Measurements from ENCODE around the gene ASCC1. TPM values are rescaled to one million over a fixed set of nuclear protein-coding genes. Genes with fewer than 3 reads are reported as not detected.

ASCC1 gene
- total and polyA plus RNA-seq, 2 donors (not counting 3 experiments of a cell fraction or from before 2014, with no cell fraction given), result 16.0 to 24.9 TPM

- Histone ChIP-seq H3K27ac (ENCODE audit: insufficient read depth, low read depth, low read length) (no peak overlapping the region), H3K27me3 (ENCODE audit: control insufficient read depth in 2 of 2, insufficient read depth in 2 of 2, low read length in 2 of 2) (no peaks in the 10 kb centered on the region), H3K9me3 (replicated peaks; ENCODE audit: control insufficient read depth, insufficient read depth, low read length) (no peaks in the 10 kb centered on the region), H3K4me3 (replicated peaks in 1 of 3; ENCODE audit: insufficient read depth in 1 of 3, low read depth in 1 of 3, low read length in 3 of 3) (no peak overlapping the region), H3K79me2 (ENCODE audit: control insufficient read depth, insufficient read depth, low read length) (no peaks in the 10 kb centered on the region), H3K36me3 (ENCODE audit: control insufficient read depth in 2 of 2, extremely low read depth in 1 of 2, insufficient read depth in 2 of 2, low read length in 2 of 2) (peaks cover 0 to 2% of the 10 kb centered on the region in 2 experiments), H3K4me2 (ENCODE audit: insufficient read depth, low read length) (no peak overlapping the region), H3K9ac (replicated peaks; ENCODE audit: extremely low read depth, insufficient read depth, low read length) (no peak overlapping the region), H4K20me1 (replicated peaks; ENCODE audit: control insufficient read depth, extremely low read depth, insufficient read depth, low read length) (no peaks in the 10 kb centered on the region), H3K9me1 (replicated peaks; ENCODE audit: control insufficient read depth, extremely low read depth, insufficient read depth, low read length) (no peaks in the 10 kb centered on the region), H3K4me1 (ENCODE audit: control insufficient read depth, extremely low read depth, insufficient read depth, low read length) (peaks cover 24% of the 10 kb centered on the region), H2AFZ (ENCODE audit: low read depth, low read length) (no peak overlapping the region)
- ChIA-PET POLR2A (no interaction called here), CTCF (interaction anchor here (0.8 kb wide), 1 partner anchor 37 kb away, joined by 3 read pairs; no protein-coding TSS in a partner anchor)
- dilution Hi-C loops (cut with MboI; ENCODE audit: extremely low pct_ligation_motif_present, low sequenced_read_pairs) (no loop called here), intact Hi-C loops (cut with micrococcal nuclease) (no loop called here)
- no peak for FAIRE-seq
- no TSS peak for BruUV-seq (replicated peaks)
- no peak for DNase-seq (ENCODE audit: low read depth, low spot score)
- TF ChIP-seq JUN (IDR thresholded peaks at IDR 0.05; ENCODE audit: borderline replicate concordance, insufficient read depth, insufficient read length, low read depth) (no peak), MYC (IDR thresholded peaks at IDR 0.05; ENCODE audit: low read depth, low read length) (no peak), FOS (IDR thresholded peaks at IDR 0.05; ENCODE audit: borderline replicate concordance, insufficient read depth, low read length) (no peak), MAX (IDR thresholded peaks at IDR 0.05; ENCODE audit: insufficient read depth, insufficient read length) (no peak), CTCF (IDR thresholded peaks at IDR 0.05; ENCODE audit: extremely low read depth in 1 of 2, insufficient read depth in 1 of 2, low read depth in 1 of 2, low read length in 2 of 2) (no peak), POLR2A (IDR thresholded peaks at IDR 0.05; ENCODE audit: low read depth, low read length) (no peak), EZH2 (IDR thresholded peaks at IDR 0.05; ENCODE audit: borderline replicate concordance, low read depth, low read length, severe bottlenecking) (no peak), GATA2 (IDR thresholded peaks at IDR 0.05; ENCODE audit: insufficient read depth, insufficient read length, low read depth, low read length) (no peak), POLR2AphosphoS5 (IDR thresholded peaks at IDR 0.05; ENCODE audit: insufficient read depth, low read depth, low read length) (no peak)
These were observed 116.5 kb downstream of the ASCC1 start for GRCh38 chr10:72099600-72099921.
